K562 (cell line): ENCODE results near the gene ALK. TPM values are rescaled to one million over a fixed set of nuclear protein-coding genes. Genes with fewer than 3 reads are reported as not detected.

ENCODE experiments used
- ATAC-seq: fragments of 200-7000 bp; cut with Tn5 transposase; 3 replicates; pipeline ENCODE4 v1.9.1; 2020; ENCODE audit warnings: moderate library complexity
- BruUV-seq: library from RNA; stranded (reverse); fragments of 400-500 nt; replicated peaks from 2 replicates; lab custom pipeline; 2021; lab: Mats Ljungman, UMichigan
- CTCF ChIA-PET: fragments of 300-600 bp; formaldehyde crosslinking; extraction: SDS; loops from one replicate; lab custom pipeline; 2021; ENCODE audit warnings: low intra/inter-chr PET ratio; lab: Yijun Ruan, JAX
- POLR2A ChIA-PET: fragments of 300-600, 350-650 bp; sonication (Branson Sonifier 250); formaldehyde crosslinking; extraction: SDS; loops from one replicate; lab custom pipeline; 2021; ENCODE audit warnings: antibody characterized with exemption, inconsistent platforms; lab: Yijun Ruan, JAX
- DNase-seq, 4 experiments: peaks; one replicate each; pipeline versions ENCODE4 v3.0.0 to v3.0.0-alpha.2; 2011 to 2018; ENCODE audit warnings: low spot score in 3 of 4, mixed read lengths in 3 of 4; ENCODE audit errors: extremely low read depth in 1 of 4
- FAIRE-seq: peaks from 2 replicates; lab custom pipeline; 2011; peaks lifted over from hg19 to GRCh38; lab: Jason Lieb, UNC
- H2AFZ ChIP-seq: 2 replicates; pipeline ENCODE4 v1.6.0; 2011; ENCODE audit warnings: low read depth, low read length, control low read depth, inconsistent platforms
- H3K27ac ChIP-seq: fragments of 200-600 bp; 3 replicates; pipeline ENCODE4 v1.8.0; 2011; ENCODE audit warnings: low read depth, mild to moderate bottlenecking, control low read depth, inconsistent platforms, low read length, moderate library complexity, mixed read lengths; ENCODE audit errors: extremely low read depth
- H3K27me3 ChIP-seq, 2 experiments: fragments of 300-600 bp in 1 of 2; 2 replicates in 1 of 2; 3 replicates in 1 of 2; pipeline versions ENCODE4 v1.6.0 to v1.8.0; 2011; ENCODE audit warnings: inconsistent platforms in 2 of 2, low read length in 2 of 2, mild to moderate bottlenecking in 1 of 2, mixed read lengths in 1 of 2, moderate library complexity in 1 of 2; ENCODE audit not compliant: control insufficient read depth in 2 of 2, insufficient read depth in 2 of 2
- H3K36me3 ChIP-seq: fragments of 300-600 bp; 3 replicates; pipeline ENCODE4 v1.8.0; 2011; ENCODE audit warnings: mild to moderate bottlenecking, low read length, inconsistent platforms; ENCODE audit not compliant: control insufficient read depth, insufficient read depth
- H3K4me1 ChIP-seq, 2 experiments: fragments of 200-600 bp in 1 of 2; replicated peaks in 1 of 2; 2 replicates in 1 of 2; 3 replicates in 1 of 2; pipeline versions ENCODE4 v1.5.1 to v1.8.0; 2011; ENCODE audit warnings: inconsistent platforms in 2 of 2, low read length in 2 of 2, mild to moderate bottlenecking in 1 of 2, mixed read lengths in 1 of 2, moderate library complexity in 1 of 2; ENCODE audit not compliant: control insufficient read depth in 2 of 2, insufficient read depth in 2 of 2
- H3K4me2 ChIP-seq: 2 replicates; pipeline ENCODE4 v1.6.1; 2011; ENCODE audit warnings: low read length, control low read depth, inconsistent platforms, mixed read lengths; ENCODE audit not compliant: insufficient read depth
- H3K4me3 ChIP-seq: fragments of 200-600 bp; sonication (generic), shearing (Covaris generic); 2 replicates; pipeline ENCODE4 v1.5.1; 2016; ENCODE audit warnings: control low read depth, inconsistent platforms
- H3K79me2 ChIP-seq: fragments of 200-600 bp; 3 replicates; pipeline ENCODE4 v1.8.0; 2011; ENCODE audit warnings: low read length, inconsistent platforms; ENCODE audit not compliant: control insufficient read depth, insufficient read depth
- H3K9ac ChIP-seq, 2 experiments: 2 replicates each; pipeline versions ENCODE4 v1.6.0 to v1.6.1; 2011; ENCODE audit warnings: low read depth in 2 of 2, low read length in 2 of 2, control low read depth in 1 of 2, inconsistent platforms in 1 of 2, mild to moderate bottlenecking in 1 of 2, mixed read lengths in 1 of 2; ENCODE audit not compliant: insufficient read depth in 1 of 2
- H3K9me1 ChIP-seq: one replicate; pipeline ENCODE4 v1.6.0; 2011; ENCODE audit warnings: inconsistent platforms, mild to moderate bottlenecking, low read length, moderate library complexity; ENCODE audit not compliant: control insufficient read depth, insufficient read depth
- H3K9me3 ChIP-seq: replicated peaks from 2 replicates; pipeline ENCODE4 v1.5.1; 2011; ENCODE audit warnings: low read depth, low read length, inconsistent platforms; ENCODE audit not compliant: control insufficient read depth, insufficient read depth
- H4K20me1 ChIP-seq: replicated peaks from 2 replicates; pipeline ENCODE4 v1.6.1; 2011; ENCODE audit warnings: low read length, inconsistent platforms, mixed read lengths; ENCODE audit not compliant: control insufficient read depth, insufficient read depth
- KAT2B ChIP-seq: IDR thresholded peaks from one replicate; pipeline ENCODE4 v1.6.1; 2012; ENCODE audit warnings: low read depth, mild to moderate bottlenecking, control low read depth, inconsistent platforms, low read length, moderate library complexity
- SAP30 ChIP-seq: fragments of 200-600 bp; sonication (generic); IDR thresholded peaks from 2 replicates; pipeline ENCODE4 v1.6.1; 2012; ENCODE audit warnings: borderline replicate concordance, low read depth, mild to moderate bottlenecking, moderate library complexity, low read length, control low read depth, inconsistent platforms; ENCODE audit not compliant: insufficient read depth, poor library complexity, severe bottlenecking
- SMAD1 ChIP-seq: fragments of 150-350 bp; IDR thresholded peaks from 2 replicates; pipeline ENCODE4 v1.6.1; 2014; ENCODE audit warnings: low read length, low read depth; ENCODE audit not compliant: partially characterized antibody
- ZBTB1 ChIP-seq: sonication (generic); formaldehyde crosslinking; IDR thresholded peaks from 2 replicates; pipeline ENCODE4 v1.8.1; 2023; ENCODE audit warnings: missing genetic modification reagents, low read depth, mild to moderate bottlenecking, borderline replicate concordance
- ZNF239 ChIP-seq: fragments of 250-450 bp; sonication (Bioruptor Pico); IDR thresholded peaks from 2 replicates; pipeline ENCODE4 v1.4.0; 2020; ENCODE audit warnings: mild to moderate bottlenecking
- ZNF717 ChIP-seq: fragments of 250-450 bp; sonication (Bioruptor Pico); IDR thresholded peaks from 2 replicates; pipeline ENCODE4 v1.5.0; 2021
- WGBS: fragments of 100-300 bp; shearing (Covaris generic); methylation state at CpG from one replicate; pipeline ENCODE4 v1.1.6; 2016; ENCODE audit warnings: low coverage, mixed read lengths; ENCODE audit not compliant: insufficient coverage; ENCODE audit errors: missing lambda C conversion rate; 5-methylcytosine and 5-hydroxymethylcytosine counted together
- in situ Hi-C: fragments of 300-500 bp; cut with MboI; formaldehyde crosslinking; loops from 4 replicates; pipeline ENCODE4 v1.15.0; 2018; ENCODE audit warnings: inconsistent platforms, mixed read lengths
- intact Hi-C: fragments of 100-400 bp; cut with micrococcal nuclease; formaldehyde crosslinking; loops from 2 replicates; pipeline ENCODE4 v1.14.2; 2022
- polyA plus RNA-seq, 8 experiments: library from polyadenylated mRNA; depleted of rRNA in 4 of 8; stranded (reverse) in 5 of 8; unstranded in 3 of 8; fragments of >200 nt; fragmentation: Nextera tagmentation in 2 of 8; fragmentation: Illumina TruSeq in 1 of 8; extraction: Ambion mirVana in 2 of 8; extraction: Trizol in 1 of 8; gene quantifications; 2 replicates each; pipeline versions ENCODE4 v1.2.1 to v1.2.3, GENCODE V29; 2011 to 2014; ENCODE audit warnings: inconsistent platforms in 1 of 8, missing spikeins in 1 of 8
- total RNA-seq, 7 experiments: library from RNA; depleted of rRNA in 6 of 7; stranded (reverse); fragments of >200 nt in 6 of 7; fragmentation: Illumina TruSeq in 2 of 7; extraction: Trizol in 2 of 7; gene quantifications; 2 replicates each; pipeline versions ENCODE4 v1.2.1 to v1.2.3, GENCODE V29; 2011 to 2021; ENCODE audit warnings: low replicate concordance in 1 of 7
- TF ChIP-seq, protein P1 (sequence below), 2 experiments: fragments of 450-650 bp in 1 of 2; sonication (generic) in 1 of 2; formaldehyde crosslinking in 1 of 2; IDR thresholded peaks; 2 replicates each; pipeline versions ENCODE4 v1.7.1 to v1.9.0; 2016 to 2022; ENCODE audit warnings: inconsistent platforms in 1 of 2, mild to moderate bottlenecking in 1 of 2, missing genetic modification reagents in 1 of 2
- TF ChIP-seq, protein P2 (sequence below): IDR thresholded peaks from 2 replicates; pipeline ENCODE4 v1.6.1; 2011; ENCODE audit warnings: borderline replicate concordance, low read depth, mild to moderate bottlenecking, moderate library complexity, low read length; ENCODE audit not compliant: insufficient read depth, poor library complexity, severe bottlenecking

The ALK gene
- total and polyA plus RNA-seq, 9 of the 15 experiments (the other 6 are each of a cell fraction or from before 2014, with no cell fraction given) = not detected

DNA sequence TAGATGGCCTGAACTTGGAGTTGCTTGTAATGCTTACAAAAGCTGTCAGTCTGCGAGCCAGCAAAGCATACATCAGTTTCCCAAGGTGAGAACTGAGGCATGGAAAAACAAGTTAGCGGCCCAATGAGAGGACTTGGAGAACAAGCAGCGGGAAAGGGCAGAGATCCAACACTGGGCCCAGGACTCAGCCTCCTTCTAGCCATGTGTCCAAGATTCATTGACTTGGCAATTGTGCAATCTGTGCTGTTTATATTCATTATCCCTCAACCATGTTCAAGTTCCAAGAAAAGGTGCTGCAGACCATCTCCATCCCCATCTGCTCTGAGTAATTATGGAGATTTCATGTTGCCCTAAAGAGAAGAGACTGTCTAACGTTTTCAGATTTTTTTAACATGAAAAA is 187.4 kb downstream of the ALK start:
- intact Hi-C loops = no loop called here
- no peak overlapping the region for H3K4me2 ChIP-seq
- DNase-seq = no peak
- POLR2A ChIA-PET = no interaction called here
- H3K9me3 ChIP-seq = no peaks in the 10 kb centered on the region
- H3K36me3 ChIP-seq = no peaks in the 10 kb centered on the region
- no peaks in the 10 kb centered on the region for H4K20me1 ChIP-seq
- no peaks in the 10 kb centered on the region for H3K79me2 ChIP-seq
- no peak for ATAC-seq
- no peak overlapping the region for H2AFZ ChIP-seq
- H3K27me3 ChIP-seq = no peaks in the 10 kb centered on the region
- no peak overlapping the region for H3K9ac ChIP-seq
- no peak overlapping the region for H3K4me3 ChIP-seq
- no peaks in the 10 kb centered on the region for H3K9me1 ChIP-seq
- no peak overlapping the region for H3K27ac ChIP-seq
- no TSS peak for BruUV-seq
- WGBS = 2% methylated on average over 4 of the region's 4 CpGs
- in situ Hi-C loops = no loop called here
- TF ChIP-seq SMAD1 = no peak
- TF ChIP-seq, protein P1, sequence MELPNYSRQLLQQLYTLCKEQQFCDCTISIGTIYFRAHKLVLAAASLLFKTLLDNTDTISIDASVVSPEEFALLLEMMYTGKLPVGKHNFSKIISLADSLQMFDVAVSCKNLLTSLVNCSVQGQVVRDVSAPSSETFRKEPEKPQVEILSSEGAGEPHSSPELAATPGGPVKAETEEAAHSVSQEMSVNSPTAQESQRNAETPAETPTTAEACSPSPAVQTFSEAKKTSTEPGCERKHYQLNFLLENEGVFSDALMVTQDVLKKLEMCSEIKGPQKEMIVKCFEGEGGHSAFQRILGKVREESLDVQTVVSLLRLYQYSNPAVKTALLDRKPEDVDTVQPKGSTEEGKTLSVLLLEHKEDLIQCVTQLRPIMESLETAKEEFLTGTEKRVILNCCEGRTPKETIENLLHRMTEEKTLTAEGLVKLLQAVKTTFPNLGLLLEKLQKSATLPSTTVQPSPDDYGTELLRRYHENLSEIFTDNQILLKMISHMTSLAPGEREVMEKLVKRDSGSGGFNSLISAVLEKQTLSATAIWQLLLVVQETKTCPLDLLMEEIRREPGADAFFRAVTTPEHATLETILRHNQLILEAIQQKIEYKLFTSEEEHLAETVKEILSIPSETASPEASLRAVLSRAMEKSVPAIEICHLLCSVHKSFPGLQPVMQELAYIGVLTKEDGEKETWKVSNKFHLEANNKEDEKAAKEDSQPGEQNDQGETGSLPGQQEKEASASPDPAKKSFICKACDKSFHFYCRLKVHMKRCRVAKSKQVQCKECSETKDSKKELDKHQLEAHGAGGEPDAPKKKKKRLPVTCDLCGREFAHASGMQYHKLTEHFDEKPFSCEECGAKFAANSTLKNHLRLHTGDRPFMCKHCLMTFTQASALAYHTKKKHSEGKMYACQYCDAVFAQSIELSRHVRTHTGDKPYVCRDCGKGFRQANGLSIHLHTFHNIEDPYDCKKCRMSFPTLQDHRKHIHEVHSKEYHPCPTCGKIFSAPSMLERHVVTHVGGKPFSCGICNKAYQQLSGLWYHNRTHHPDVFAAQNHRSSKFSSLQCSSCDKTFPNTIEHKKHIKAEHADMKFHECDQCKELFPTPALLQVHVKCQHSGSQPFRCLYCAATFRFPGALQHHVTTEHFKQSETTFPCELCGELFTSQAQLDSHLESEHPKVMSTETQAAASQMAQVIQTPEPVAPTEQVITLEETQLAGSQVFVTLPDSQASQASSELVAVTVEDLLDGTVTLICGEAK (IDR thresholded peaks at IDR 0.05) = no peak
- TF ChIP-seq, protein P1 (CRISPR knock-in tag; IDR thresholded peaks at IDR 0.05) = no peak
- TF ChIP-seq ZNF717 = no peak
- TF ChIP-seq KAT2B = no peak
- TF ChIP-seq, protein P2, sequence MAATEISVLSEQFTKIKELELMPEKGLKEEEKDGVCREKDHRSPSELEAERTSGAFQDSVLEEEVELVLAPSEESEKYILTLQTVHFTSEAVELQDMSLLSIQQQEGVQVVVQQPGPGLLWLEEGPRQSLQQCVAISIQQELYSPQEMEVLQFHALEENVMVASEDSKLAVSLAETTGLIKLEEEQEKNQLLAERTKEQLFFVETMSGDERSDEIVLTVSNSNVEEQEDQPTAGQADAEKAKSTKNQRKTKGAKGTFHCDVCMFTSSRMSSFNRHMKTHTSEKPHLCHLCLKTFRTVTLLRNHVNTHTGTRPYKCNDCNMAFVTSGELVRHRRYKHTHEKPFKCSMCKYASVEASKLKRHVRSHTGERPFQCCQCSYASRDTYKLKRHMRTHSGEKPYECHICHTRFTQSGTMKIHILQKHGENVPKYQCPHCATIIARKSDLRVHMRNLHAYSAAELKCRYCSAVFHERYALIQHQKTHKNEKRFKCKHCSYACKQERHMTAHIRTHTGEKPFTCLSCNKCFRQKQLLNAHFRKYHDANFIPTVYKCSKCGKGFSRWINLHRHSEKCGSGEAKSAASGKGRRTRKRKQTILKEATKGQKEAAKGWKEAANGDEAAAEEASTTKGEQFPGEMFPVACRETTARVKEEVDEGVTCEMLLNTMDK = no peak
- no peak for TF ChIP-seq ZNF239 (CRISPR knock-in tag)
- TF ChIP-seq SAP30 = no peak
- TF ChIP-seq ZBTB1 (CRISPR knock-in tag) = no peak
- TF ChIP-seq, all 486 proteins: peak for 0
- CTCF ChIA-PET = no interaction called here
- H3K4me1 ChIP-seq = no peaks in the 10 kb centered on the region
- no peak for FAIRE-seq
